GM20000 (cell line): ENCODE data around the gene LCE5A.

Source experiments
- DNase-seq: peaks from one replicate; pipeline ENCODE4 v3.0.0; 2012; ENCODE audit warnings: low spot score
- CTCF ChIP-seq: IDR thresholded peaks from 2 replicates; pipeline ENCODE4 v1.5.1; 2012; ENCODE audit warnings: mild to moderate bottlenecking, control low read depth; ENCODE audit errors: extremely low read depth, missing control alignments

LCE5A gene, protein sequence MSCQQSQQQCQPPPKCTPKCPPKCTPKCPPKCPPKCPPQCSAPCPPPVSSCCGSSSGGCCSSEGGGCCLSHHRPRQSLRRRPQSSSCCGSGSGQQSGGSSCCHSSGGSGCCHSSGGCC

GRCh38 chr1:152510503-152510902, at the start of gene LCE5A:
Gene LCE5A (plus strand): TSS chr1:152510803. CDS start chr1:152511535, 732 bp downstream.
- TF ChIP-seq CTCF: no peak
- DNase-seq: no peak

- DNase-seq: no peak
Measured at GRCh38 chr1:152461544-152461943, 49.1 kb upstream of the LCE5A start.

GRCh38 chr1:152462636-152463035, 48.0 kb upstream of the LCE5A start:
- no peak for TF ChIP-seq CTCF
- DNase-seq: no peak

More at GRCh38 chr1:152461544-152461943, 49.1 kb upstream of the LCE5A start:
- TF ChIP-seq CTCF: no peak

GRCh38 chr1:152466217-152466616, 44.4 kb upstream of the LCE5A start:
- DNase-seq: no peak
- TF ChIP-seq CTCF: no peak

GRCh38 chr1:152473887-152474537, 36.6 kb upstream of the LCE5A start:
- no peak for TF ChIP-seq CTCF
- no peak for DNase-seq

- peak; percentile 49 for DNase-seq
Measured at GRCh38 chr1:152479792-152480595, 30.6 kb upstream of the LCE5A start.

More at GRCh38 chr1:152479792-152480595, 30.6 kb upstream of the LCE5A start:
- peak; percentile 22 for TF ChIP-seq CTCF
